Measurements from ENCODE around the gene PADI4.

PADI4 gene

GRCh38 chr1:17282836-17283235 lies 25.2 kb upstream of the PADI4 start:
- DNase-seq: no peak

GRCh38 chr1:17286646-17287045 lies 21.4 kb upstream of the PADI4 start:
- no peak for DNase-seq

- DNase-seq: no peak
Observed at GRCh38 chr1:17287130-17287776, 20.7 kb upstream of the PADI4 start.

GRCh38 chr1:17289721-17290120 lies 18.3 kb upstream of the PADI4 start:
- no peak for DNase-seq

- DNase-seq: no peak
Observed at GRCh38 chr1:17290553-17290952, 17.4 kb upstream of the PADI4 start.

GRCh38 chr1:17292299-17293160 lies 15.5 kb upstream of the PADI4 start:
- no peak for DNase-seq

GRCh38 chr1:17293681-17294425 lies 14.1 kb upstream of the PADI4 start:
- no peak for DNase-seq

GRCh38 chr1:17295292-17295691 lies 12.7 kb upstream of the PADI4 start:
- no peak for DNase-seq

GRCh38 chr1:17296086-17296485 lies 11.9 kb upstream of the PADI4 start:
- DNase-seq: no peak

- no peak for DNase-seq
Observed at GRCh38 chr1:17297991-17298390, 10.0 kb upstream of the PADI4 start.

- no peak for DNase-seq
Observed at GRCh38 chr1:17301767-17302166, 6.2 kb upstream of the PADI4 start.

GRCh38 chr1:17304151-17304825 lies 3.7 kb upstream of the PADI4 start:
- DNase-seq: no peak

- DNase-seq: no peak
Observed at GRCh38 chr1:17304826-17305175, 3.2 kb upstream of the PADI4 start.

- no peak for DNase-seq
Observed at GRCh38 chr1:17305576-17306095, 2.4 kb upstream of the PADI4 start.

- DNase-seq: no peak
Observed at GRCh38 chr1:17306407-17306806, 1.6 kb upstream of the PADI4 start.

GRCh38 chr1:17306921-17307320 lies 1.1 kb upstream of the PADI4 start:
- no peak for DNase-seq

GRCh38 chr1:17307329-17307728 lies 668 bp upstream of the PADI4 start:
- no peak for DNase-seq

- DNase-seq: no peak
Observed at GRCh38 chr1:17308593-17308992, 596 bp downstream of the PADI4 start.

GRCh38 chr1:17309426-17310067 lies 1.6 kb downstream of the PADI4 start:
- DNase-seq: no peak

- no peak for DNase-seq
Observed at GRCh38 chr1:17310068-17310640, 2.2 kb downstream of the PADI4 start.

GRCh38 chr1:17313530-17314309 lies 5.7 kb downstream of the PADI4 start:
- no peak for DNase-seq

Data from T-helper 1 cell (primary cell).